ENCODE measurements around the gene CDH26.

CDH26 gene

DNA sequence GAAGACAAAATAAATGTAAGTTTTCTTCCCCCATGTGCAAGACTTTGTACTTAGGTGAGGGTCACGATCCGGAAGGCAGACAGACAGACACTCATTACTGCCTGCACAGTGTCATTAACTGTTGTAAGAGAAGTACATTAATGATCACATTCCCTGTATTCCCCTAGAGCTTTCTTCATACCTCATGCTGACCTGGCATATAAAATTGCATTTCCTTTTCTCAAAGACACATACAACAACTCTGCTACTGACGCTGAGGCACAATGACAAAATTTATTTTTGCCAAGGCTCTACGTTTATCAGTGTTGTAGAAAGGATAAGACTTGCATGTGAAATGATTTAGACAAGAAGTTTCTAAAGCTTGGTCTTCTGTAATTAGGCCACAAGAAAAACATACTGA lies 21.8 kb upstream of the CDH26 start:
- TF ChIP-seq, protein P1, sequence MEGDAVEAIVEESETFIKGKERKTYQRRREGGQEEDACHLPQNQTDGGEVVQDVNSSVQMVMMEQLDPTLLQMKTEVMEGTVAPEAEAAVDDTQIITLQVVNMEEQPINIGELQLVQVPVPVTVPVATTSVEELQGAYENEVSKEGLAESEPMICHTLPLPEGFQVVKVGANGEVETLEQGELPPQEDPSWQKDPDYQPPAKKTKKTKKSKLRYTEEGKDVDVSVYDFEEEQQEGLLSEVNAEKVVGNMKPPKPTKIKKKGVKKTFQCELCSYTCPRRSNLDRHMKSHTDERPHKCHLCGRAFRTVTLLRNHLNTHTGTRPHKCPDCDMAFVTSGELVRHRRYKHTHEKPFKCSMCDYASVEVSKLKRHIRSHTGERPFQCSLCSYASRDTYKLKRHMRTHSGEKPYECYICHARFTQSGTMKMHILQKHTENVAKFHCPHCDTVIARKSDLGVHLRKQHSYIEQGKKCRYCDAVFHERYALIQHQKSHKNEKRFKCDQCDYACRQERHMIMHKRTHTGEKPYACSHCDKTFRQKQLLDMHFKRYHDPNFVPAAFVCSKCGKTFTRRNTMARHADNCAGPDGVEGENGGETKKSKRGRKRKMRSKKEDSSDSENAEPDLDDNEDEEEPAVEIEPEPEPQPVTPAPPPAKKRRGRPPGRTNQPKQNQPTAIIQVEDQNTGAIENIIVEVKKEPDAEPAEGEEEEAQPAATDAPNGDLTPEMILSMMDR (IDR thresholded peaks at IDR 0.05; ENCODE audit: low read depth, low read length), result no peak
- DNase-seq (ENCODE audit: low read depth in 2 of 2), result no peak
- no peak overlapping the region for H3K4me3 ChIP-seq (replicated peaks in 1 of 2; ENCODE audit: low read depth in 2 of 2, low read length in 2 of 2)

DNA sequence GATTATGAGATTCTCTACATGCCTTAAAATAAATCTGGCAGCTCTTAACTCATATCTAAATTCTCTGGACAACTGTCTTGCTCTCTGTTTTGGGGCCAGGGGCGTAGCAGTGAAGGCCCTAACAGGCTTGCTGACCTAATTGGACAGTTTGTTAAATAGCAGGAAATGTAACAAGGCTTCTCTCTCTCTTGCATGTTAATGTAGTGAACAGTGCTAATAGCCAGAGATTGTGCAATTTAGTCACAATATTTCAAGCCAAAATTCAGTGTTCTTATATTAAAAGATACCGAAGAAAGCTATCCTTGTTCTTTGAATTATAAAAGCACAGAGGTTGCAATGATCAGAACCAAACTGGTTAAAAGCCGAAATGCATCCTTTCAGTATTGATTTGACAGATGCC lies 21.1 kb upstream of the CDH26 start:
- H3K4me3 ChIP-seq (replicated peaks in 1 of 2; ENCODE audit: low read depth in 2 of 2, low read length in 2 of 2), result no peak overlapping the region
- TF ChIP-seq, protein P1 (IDR thresholded peaks at IDR 0.05; ENCODE audit: low read depth, low read length), result no peak
- peak in 1 of 2 donors; percentile 27 for DNase-seq (ENCODE audit: low read depth in 2 of 2)

- DNase-seq (ENCODE audit: low read depth in 2 of 2), result peak; percentile 15 to 50
- no peak overlapping the region for H3K4me3 ChIP-seq (replicated peaks in 1 of 2; ENCODE audit: low read depth in 2 of 2, low read length in 2 of 2)
Observed at GRCh38 chr20:59938221-59938620, 20.0 kb upstream of the CDH26 start.

GRCh38 chr20:59938696-59939051 lies 19.5 kb upstream of the CDH26 start:
- peak in 1 of 2 donors; percentile 12 for DNase-seq (ENCODE audit: low read depth in 2 of 2)
- TF ChIP-seq, protein P1 (IDR thresholded peaks at IDR 0.05; ENCODE audit: low read depth, low read length), result no peak
- H3K4me3 ChIP-seq (replicated peaks in 1 of 2; ENCODE audit: low read depth in 2 of 2, low read length in 2 of 2), result no peak overlapping the region

More at GRCh38 chr20:59938221-59938620, 20.0 kb upstream of the CDH26 start:
- TF ChIP-seq, protein P1 (IDR thresholded peaks at IDR 0.05; ENCODE audit: low read depth, low read length), result no peak

- peak in 1 of 2 donors; percentile 20 for DNase-seq (ENCODE audit: low read depth in 2 of 2)
- TF ChIP-seq, protein P1 (IDR thresholded peaks at IDR 0.05; ENCODE audit: low read depth, low read length), result no peak
- peak overlapping the region; percentile 77 to 79 for H3K4me3 ChIP-seq (replicated peaks in 1 of 2; ENCODE audit: low read depth in 2 of 2, low read length in 2 of 2)
Observed at GRCh38 chr20:59939052-59939878, 19.0 kb upstream of the CDH26 start.

DNA sequence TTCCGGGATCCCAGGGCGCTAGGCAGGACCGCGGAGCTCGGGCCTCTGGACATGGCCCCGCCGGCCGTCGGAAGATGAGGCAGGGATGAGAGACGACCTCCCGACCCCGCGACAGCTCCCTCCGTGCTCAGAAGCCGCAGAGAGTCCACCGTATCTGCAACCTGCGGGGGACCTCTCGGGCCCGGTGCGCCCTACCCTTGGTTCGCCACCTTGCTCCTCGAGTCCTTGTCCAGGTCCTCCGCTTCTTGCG lies 18.4 kb upstream of the CDH26 start:
- H3K4me3 ChIP-seq (replicated peaks in 1 of 2; ENCODE audit: low read depth in 2 of 2, low read length in 2 of 2), result peak overlapping the region; percentile 77 to 79
- peak in 1 of 2 donors; percentile 22 for DNase-seq (ENCODE audit: low read depth in 2 of 2)
- TF ChIP-seq, protein P1 (IDR thresholded peaks at IDR 0.05; ENCODE audit: low read depth, low read length), result no peak
